DMS153 (cell line): ENCODE results near the gene SCGN.

Experiments used
- DNase-seq: peaks from one replicate; lab custom pipeline; 2025; lab: John Stamatoyannopoulos, UW

The SCGN gene

GRCh38 chr6:25640446-25640845 lies 11.6 kb upstream of the SCGN start:
- DNase-seq: no peak

GRCh38 chr6:25640891-25641290 lies 11.1 kb upstream of the SCGN start:
- no peak for DNase-seq

GRCh38 chr6:25641377-25641776 lies 10.6 kb upstream of the SCGN start:
- no peak for DNase-seq

GRCh38 chr6:25641940-25642666 lies 9.9 kb upstream of the SCGN start:
- no peak for DNase-seq

- DNase-seq: no peak
These were observed 9.2 kb upstream of the SCGN start for GRCh38 chr6:25642667-25643328.

- no peak for DNase-seq
These were observed 6.1 kb upstream of the SCGN start for GRCh38 chr6:25645916-25646315.

- DNase-seq: peak; percentile 19
These were observed 2.4 kb upstream of the SCGN start for GRCh38 chr6:25649611-25650010.

- DNase-seq: no peak
These were observed 3.7 kb downstream of the SCGN start for GRCh38 chr6:25655723-25656122.

- peak; percentile 63 for DNase-seq
These were observed 7.8 kb downstream of the SCGN start for GRCh38 chr6:25659633-25660368.

GRCh38 chr6:25660512-25660911 lies 8.5 kb downstream of the SCGN start:
- no peak for DNase-seq

GRCh38 chr6:25661129-25661779 lies 9.2 kb downstream of the SCGN start:
- no peak for DNase-seq

GRCh38 chr6:25665455-25665854 lies 13.4 kb downstream of the SCGN start:
- no peak for DNase-seq

GRCh38 chr6:25669413-25669812 lies 17.4 kb downstream of the SCGN start:
- peak; percentile 43 for DNase-seq

- DNase-seq: peak; percentile 98
These were observed 18.2 kb downstream of the SCGN start for GRCh38 chr6:25670208-25670607.

GRCh38 chr6:25670793-25671513 lies 18.9 kb downstream of the SCGN start:
- no peak for DNase-seq

- no peak for DNase-seq
These were observed 19.6 kb downstream of the SCGN start for GRCh38 chr6:25671652-25672051.

GRCh38 chr6:25675167-25675566 lies 23.2 kb downstream of the SCGN start:
- no peak for DNase-seq

- DNase-seq: no peak
These were observed 24.8 kb downstream of the SCGN start for GRCh38 chr6:25676775-25677174.

GRCh38 chr6:25681848-25682247 lies 29.8 kb downstream of the SCGN start:
- no peak for DNase-seq

GRCh38 chr6:25682324-25682723 lies 30.3 kb downstream of the SCGN start:
- no peak for DNase-seq

- DNase-seq: no peak
These were observed 32.5 kb downstream of the SCGN start for GRCh38 chr6:25684565-25684964.

- DNase-seq: no peak
These were observed 33.2 kb downstream of the SCGN start for GRCh38 chr6:25685251-25685650.
